NCI-H187 treated with DMSO at 0.1 percent for 48 hours (cell line): Measurements from ENCODE around the gene ACP5.
"Not testable (repeated sequence)": the region's sequence is repeated elsewhere in the genome, so short reads cannot be mapped to it uniquely, and the experiment has no call there.

Experiments
- DNase-seq: peaks from one replicate; lab custom pipeline; 2025; lab: John Stamatoyannopoulos, UW

ACP5 gene

GRCh38 chr19:11577451-11578257 lies at the start of gene ACP5:
TSS of gene ACP5 (minus strand) at chr19:11577645. CDS start at chr19:11577317, 328 bp downstream.
- DNase-seq, result no peak

GRCh38 chr19:11626252-11626651 lies 48.8 kb upstream of the ACP5 start:
- DNase-seq, result no peak

- DNase-seq, result no peak
Observed at GRCh38 chr19:11624069-11624463, 46.6 kb upstream of the ACP5 start.

- not testable (repeated sequence) for DNase-seq
Observed at GRCh38 chr19:11622401-11622800, 45.0 kb upstream of the ACP5 start.

- DNase-seq, result no peak
Observed at GRCh38 chr19:11620553-11620952, 43.1 kb upstream of the ACP5 start.

- DNase-seq, result no peak
Observed at GRCh38 chr19:11617180-11618062, 40.0 kb upstream of the ACP5 start.

- no peak for DNase-seq
Observed at GRCh38 chr19:11612816-11613511, 35.5 kb upstream of the ACP5 start.

- DNase-seq, result no peak
Observed at GRCh38 chr19:11611730-11612129, 34.3 kb upstream of the ACP5 start.

GRCh38 chr19:11606484-11606883 lies 29.0 kb upstream of the ACP5 start:
- DNase-seq, result no peak

- not testable (repeated sequence) for DNase-seq
Observed at GRCh38 chr19:11599704-11600103, 22.3 kb upstream of the ACP5 start.

GRCh38 chr19:11598746-11599145 lies 21.3 kb upstream of the ACP5 start:
- DNase-seq, result no peak

- no peak for DNase-seq
Observed at GRCh38 chr19:11598103-11598483, 20.6 kb upstream of the ACP5 start.

- DNase-seq, result peak; percentile 83
Observed at GRCh38 chr19:11597202-11598102, 20.0 kb upstream of the ACP5 start, which contains the start of gene ZNF627. TSS of gene ZNF627 (plus strand) at chr19:11597483. CDS start at chr19:11597628, 145 bp downstream.

- no peak for DNase-seq
Observed at GRCh38 chr19:11596156-11596555, 18.7 kb upstream of the ACP5 start.

- no peak for DNase-seq
Observed at GRCh38 chr19:11594084-11594483, 16.6 kb upstream of the ACP5 start.

- DNase-seq, result no peak
Observed at GRCh38 chr19:11587975-11588631, 10.7 kb upstream of the ACP5 start.

- peak; percentile 27 for DNase-seq
Observed at GRCh38 chr19:11587302-11587974, 10.0 kb upstream of the ACP5 start.

- no peak for DNase-seq
Observed at GRCh38 chr19:11586331-11586730, 8.9 kb upstream of the ACP5 start.

- no peak for DNase-seq
Observed at GRCh38 chr19:11581740-11582139, 4.3 kb upstream of the ACP5 start.

- no peak for DNase-seq
Observed at GRCh38 chr19:11580116-11580515, 2.7 kb upstream of the ACP5 start.
